GM23338 (cell line): ENCODE measurements around the gene BCL11B.

Experiments used
- CREB1 ChIP-seq: fragments of 250-450 bp; sonication (Bioruptor Pico); IDR thresholded peaks from 2 replicates; pipeline ENCODE4 v1.5.0; 2020; ENCODE audit warnings: low read depth, mild to moderate bottlenecking, moderate library complexity
- EZH2 ChIP-seq: fragments of 200-600 bp; sonication (generic); IDR thresholded peaks from one replicate; pipeline ENCODE4 v1.8.0; 2017; ENCODE audit warnings: antibody characterized with exemption, mild to moderate bottlenecking, low read depth; ENCODE audit not compliant: unreplicated experiment
- EZH2phosphoT487 ChIP-seq: fragments of 200-600 bp; sonication (generic); IDR thresholded peaks from one replicate; pipeline ENCODE4 v1.8.1; 2018; ENCODE audit warnings: antibody characterized with exemption; ENCODE audit not compliant: unreplicated experiment
- NANOG ChIP-seq: IDR thresholded peaks from 2 replicates; pipeline ENCODE4 v1.6.1; 2016; ENCODE audit warnings: antibody characterized with exemption, borderline replicate concordance
- POLR2AphosphoS5 ChIP-seq: IDR thresholded peaks from 2 replicates; pipeline ENCODE4 v1.6.1; 2016; ENCODE audit warnings: antibody characterized with exemption, low read depth
- REST ChIP-seq: IDR thresholded peaks from one replicate; pipeline ENCODE4 v1.6.1; 2018; ENCODE audit warnings: antibody characterized with exemption; ENCODE audit not compliant: unreplicated experiment
- TF ChIP-seq, protein P1 (sequence below), 2 experiments: fragments of 200-600 bp in 1 of 2; sonication (generic) in 1 of 2; conservative IDR thresholded peaks; 2 replicates each; pipeline versions ENCODE4 v1.5.1 to v1.6.1; 2016 to 2017; ENCODE audit warnings: antibody characterized with exemption in 2 of 2, low read depth in 2 of 2, mild to moderate bottlenecking in 2 of 2, moderate library complexity in 1 of 2
- TF ChIP-seq, protein P2 (sequence below): IDR thresholded peaks from 2 replicates; pipeline ENCODE4 v1.6.1; 2016; ENCODE audit warnings: antibody characterized with exemption

GRCh38 chr14:99272632-99272898 lies 568 bp upstream of the BCL11B start:
- TF ChIP-seq, protein P1, sequence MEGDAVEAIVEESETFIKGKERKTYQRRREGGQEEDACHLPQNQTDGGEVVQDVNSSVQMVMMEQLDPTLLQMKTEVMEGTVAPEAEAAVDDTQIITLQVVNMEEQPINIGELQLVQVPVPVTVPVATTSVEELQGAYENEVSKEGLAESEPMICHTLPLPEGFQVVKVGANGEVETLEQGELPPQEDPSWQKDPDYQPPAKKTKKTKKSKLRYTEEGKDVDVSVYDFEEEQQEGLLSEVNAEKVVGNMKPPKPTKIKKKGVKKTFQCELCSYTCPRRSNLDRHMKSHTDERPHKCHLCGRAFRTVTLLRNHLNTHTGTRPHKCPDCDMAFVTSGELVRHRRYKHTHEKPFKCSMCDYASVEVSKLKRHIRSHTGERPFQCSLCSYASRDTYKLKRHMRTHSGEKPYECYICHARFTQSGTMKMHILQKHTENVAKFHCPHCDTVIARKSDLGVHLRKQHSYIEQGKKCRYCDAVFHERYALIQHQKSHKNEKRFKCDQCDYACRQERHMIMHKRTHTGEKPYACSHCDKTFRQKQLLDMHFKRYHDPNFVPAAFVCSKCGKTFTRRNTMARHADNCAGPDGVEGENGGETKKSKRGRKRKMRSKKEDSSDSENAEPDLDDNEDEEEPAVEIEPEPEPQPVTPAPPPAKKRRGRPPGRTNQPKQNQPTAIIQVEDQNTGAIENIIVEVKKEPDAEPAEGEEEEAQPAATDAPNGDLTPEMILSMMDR (conservative IDR thresholded peaks at IDR 0.05; ENCODE audit: low read depth in 2 of 2) = no peak
- TF ChIP-seq EZH2 = no peak
- TF ChIP-seq NANOG = no peak
- no peak for TF ChIP-seq EZH2phosphoT487
- no peak for TF ChIP-seq POLR2AphosphoS5
- TF ChIP-seq REST = no peak
- TF ChIP-seq, protein P2, sequence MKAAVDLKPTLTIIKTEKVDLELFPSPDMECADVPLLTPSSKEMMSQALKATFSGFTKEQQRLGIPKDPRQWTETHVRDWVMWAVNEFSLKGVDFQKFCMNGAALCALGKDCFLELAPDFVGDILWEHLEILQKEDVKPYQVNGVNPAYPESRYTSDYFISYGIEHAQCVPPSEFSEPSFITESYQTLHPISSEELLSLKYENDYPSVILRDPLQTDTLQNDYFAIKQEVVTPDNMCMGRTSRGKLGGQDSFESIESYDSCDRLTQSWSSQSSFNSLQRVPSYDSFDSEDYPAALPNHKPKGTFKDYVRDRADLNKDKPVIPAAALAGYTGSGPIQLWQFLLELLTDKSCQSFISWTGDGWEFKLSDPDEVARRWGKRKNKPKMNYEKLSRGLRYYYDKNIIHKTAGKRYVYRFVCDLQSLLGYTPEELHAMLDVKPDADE = no peak
- no peak for TF ChIP-seq CREB1 (CRISPR knock-in tag)
